Activated T-cell treated with anti-CD3 and anti-CD28 coated beads for 1 hour (primary cell): ENCODE measurements around the gene HLA-DOB.
"Not testable (repeated sequence)": the region's sequence is repeated elsewhere in the genome, so short reads cannot be mapped to it uniquely, and the experiment has no call there.

ENCODE experiments used
- DNase-seq: peaks from one replicate; pipeline ENCODE4 v3.0.0-alpha.2; 2020; ENCODE audit warnings: low read depth

Gene HLA-DOB

GRCh38 chr6:32807020-32807580 lies 9.7 kb downstream of the HLA-DOB start:
- no peak for DNase-seq

GRCh38 chr6:32805404-32805803 lies 11.4 kb downstream of the HLA-DOB start:
- not testable (repeated sequence) for DNase-seq

GRCh38 chr6:32803416-32803815 lies 13.4 kb downstream of the HLA-DOB start:
- DNase-seq, result no peak

GRCh38 chr6:32799740-32800139 lies 17.1 kb downstream of the HLA-DOB start:
- no peak for DNase-seq

- DNase-seq, result no peak
These were observed 17.6 kb downstream of the HLA-DOB start for GRCh38 chr6:32799168-32799567.

GRCh38 chr6:32796848-32797776 lies 19.7 kb downstream of the HLA-DOB start:
- DNase-seq, result peak; percentile 75

- DNase-seq, result no peak
These were observed 22.3 kb downstream of the HLA-DOB start for GRCh38 chr6:32794510-32794909.

GRCh38 chr6:32792901-32793435 lies 23.8 kb downstream of the HLA-DOB start:
- no peak for DNase-seq

- DNase-seq, result no peak
These were observed 26.5 kb downstream of the HLA-DOB start for GRCh38 chr6:32790306-32790705.

GRCh38 chr6:32785781-32786533 lies 30.8 kb downstream of the HLA-DOB start:
- DNase-seq, result no peak

GRCh38 chr6:32782923-32783322 lies 33.9 kb downstream of the HLA-DOB start:
- DNase-seq, result not testable (repeated sequence)

GRCh38 chr6:32779036-32779435 lies 37.8 kb downstream of the HLA-DOB start:
- DNase-seq, result no peak

GRCh38 chr6:32775071-32775470 lies 41.7 kb downstream of the HLA-DOB start:
- DNase-seq, result no peak

- no peak for DNase-seq
These were observed 42.4 kb downstream of the HLA-DOB start for GRCh38 chr6:32774426-32774825.

- no peak for DNase-seq
These were observed 44.1 kb downstream of the HLA-DOB start for GRCh38 chr6:32772656-32773055.

GRCh38 chr6:32764048-32764447 lies 52.8 kb downstream of the HLA-DOB start:
- no peak for DNase-seq

- DNase-seq, result no peak
These were observed 53.4 kb downstream of the HLA-DOB start, which contains the start of gene HLA-DQB2 for GRCh38 chr6:32763421-32763820. HLA-DQB2 (minus strand) TSS chr6:32763532; CDS start chr6:32763470, 62 bp downstream.
